NCI-H774 (cell line): ENCODE data around the gene KCNMA1.
"Not testable (repeated sequence)": the region's sequence is repeated elsewhere in the genome, so short reads cannot be mapped to it uniquely, and the experiment has no call there.

Source experiments
- DNase-seq: peaks from one replicate; lab custom pipeline; 2025; lab: John Stamatoyannopoulos, UW

KCNMA1 gene

GRCh38 chr10:77361831-77362230, 275.8 kb downstream of the KCNMA1 start:
- no peak for DNase-seq

- DNase-seq: no peak
Observed at GRCh38 chr10:77361426-77361825, 276.2 kb downstream of the KCNMA1 start.

- DNase-seq: no peak
Observed at GRCh38 chr10:77360835-77361234, 276.8 kb downstream of the KCNMA1 start.

- DNase-seq: no peak
Observed at GRCh38 chr10:77359950-77360520, 277.6 kb downstream of the KCNMA1 start.

GRCh38 chr10:77359287-77359691, 278.3 kb downstream of the KCNMA1 start:
- no peak for DNase-seq

- no peak for DNase-seq
Observed at GRCh38 chr10:77358656-77359055, 279.0 kb downstream of the KCNMA1 start.

- no peak for DNase-seq
Observed at GRCh38 chr10:77357611-77358310, 279.8 kb downstream of the KCNMA1 start.

GRCh38 chr10:77357185-77357584, 280.4 kb downstream of the KCNMA1 start:
- no peak for DNase-seq

GRCh38 chr10:77355844-77356243, 281.8 kb downstream of the KCNMA1 start:
- DNase-seq: no peak

- DNase-seq: no peak
Observed at GRCh38 chr10:77351386-77351785, 286.2 kb downstream of the KCNMA1 start.

GRCh38 chr10:77350711-77351119, 286.9 kb downstream of the KCNMA1 start:
- no peak for DNase-seq

- no peak for DNase-seq
Observed at GRCh38 chr10:77350134-77350533, 287.5 kb downstream of the KCNMA1 start.

GRCh38 chr10:77349226-77349625, 288.4 kb downstream of the KCNMA1 start:
- DNase-seq: no peak

- no peak for DNase-seq
Observed at GRCh38 chr10:77348751-77349150, 288.9 kb downstream of the KCNMA1 start.

GRCh38 chr10:77348082-77348481, 289.5 kb downstream of the KCNMA1 start:
- no peak for DNase-seq

- DNase-seq: no peak
Observed at GRCh38 chr10:77347052-77347451, 290.6 kb downstream of the KCNMA1 start.

- no peak for DNase-seq
Observed at GRCh38 chr10:77341055-77341454, 296.6 kb downstream of the KCNMA1 start.

GRCh38 chr10:77339872-77340271, 297.7 kb downstream of the KCNMA1 start:
- DNase-seq: not testable (repeated sequence)

- DNase-seq: no peak
Observed at GRCh38 chr10:77339166-77339565, 298.4 kb downstream of the KCNMA1 start.

GRCh38 chr10:77338143-77338542, 299.5 kb downstream of the KCNMA1 start:
- DNase-seq: no peak

GRCh38 chr10:77334501-77334900, 303.1 kb downstream of the KCNMA1 start:
- DNase-seq: peak; percentile 12

GRCh38 chr10:77333610-77334340, 303.8 kb downstream of the KCNMA1 start:
- DNase-seq: peak; percentile 70

GRCh38 chr10:77332256-77332655, 305.4 kb downstream of the KCNMA1 start:
- peak; percentile 82 for DNase-seq
